OCI-LY3 (cell line): Measurements from ENCODE around the gene RNASE4.

Experiments
- H2AFZ ChIP-seq: fragments of 200-600, 300-600 bp; shearing (Covaris generic); 2 replicates; pipeline ENCODE4 v1.6.0; 2014; ENCODE audit warnings: antibody characterized with exemption, low read depth, low read length
- H3K27ac ChIP-seq: fragments of 200-600, 300-600 bp; sonication (generic); 2 replicates; pipeline ENCODE4 v1.5.1; 2014; ENCODE audit warnings: mild to moderate bottlenecking, low read length, moderate library complexity, mixed read lengths
- H3K27me3 ChIP-seq: fragments of 200-600, 300-600 bp; sonication (generic); 2 replicates; pipeline ENCODE4 v1.6.1; 2014; ENCODE audit warnings: low read depth, low read length, mixed read lengths
- H3K36me3 ChIP-seq: fragments of 200-600, 300-600 bp; sonication (generic); replicated peaks from 2 replicates; pipeline ENCODE3; 2014; ENCODE audit warnings: low read depth, low read length, mixed read lengths
- H3K4me1 ChIP-seq: fragments of 300-600, 200-600 bp; sonication (generic); 2 replicates; pipeline ENCODE4 v1.6.1; 2014; ENCODE audit warnings: low read length, mixed read lengths
- H3K4me2 ChIP-seq: fragments of 200-600, 300-600 bp; sonication (generic); 2 replicates; pipeline ENCODE4 v1.6.1; 2014; ENCODE audit warnings: low read length, mixed read lengths
- H3K4me3 ChIP-seq: fragments of 300-600, 200-600 bp; sonication (generic); 2 replicates; pipeline ENCODE4 v1.5.1; 2014; ENCODE audit warnings: antibody characterized with exemption, mild to moderate bottlenecking, low read length, moderate library complexity
- H3K79me2 ChIP-seq: fragments of 300-600, 200-600 bp; shearing (Covaris generic); 2 replicates; pipeline ENCODE4 v1.6.1; 2014; ENCODE audit warnings: mild to moderate bottlenecking, low read length, mixed read lengths
- H3K9ac ChIP-seq: fragments of 300-600, 200-600 bp; shearing (Covaris generic); 2 replicates; pipeline ENCODE4 v1.6.0; 2014; ENCODE audit warnings: mild to moderate bottlenecking, low read length, moderate library complexity
- H3K9me3 ChIP-seq: fragments of 200-600, 300-600 bp; shearing (Covaris generic); 2 replicates; pipeline ENCODE4 v1.6.1; 2014; ENCODE audit warnings: low read length, mixed read lengths; ENCODE audit not compliant: insufficient read depth
- H4K20me1 ChIP-seq: fragments of 200-600, 300-600 bp; sonication (generic); 2 replicates; pipeline ENCODE4 v1.6.1; 2016; ENCODE audit warnings: low read length, mixed read lengths; ENCODE audit not compliant: insufficient read depth
- CTCF ChIP-seq: fragments of 200-600, 300-600 bp; sonication (generic); IDR thresholded peaks from 2 replicates; pipeline ENCODE4 v1.5.1; 2014; ENCODE audit warnings: antibody characterized with exemption, low read length, low read depth
- EZH2phosphoT487 ChIP-seq: fragments of 200-600 bp; shearing (Covaris generic); IDR thresholded peaks from 2 replicates; pipeline ENCODE4 v1.6.1; 2018; ENCODE audit warnings: antibody characterized with exemption, mixed run types, low read depth

The RNASE4 gene

DNA sequence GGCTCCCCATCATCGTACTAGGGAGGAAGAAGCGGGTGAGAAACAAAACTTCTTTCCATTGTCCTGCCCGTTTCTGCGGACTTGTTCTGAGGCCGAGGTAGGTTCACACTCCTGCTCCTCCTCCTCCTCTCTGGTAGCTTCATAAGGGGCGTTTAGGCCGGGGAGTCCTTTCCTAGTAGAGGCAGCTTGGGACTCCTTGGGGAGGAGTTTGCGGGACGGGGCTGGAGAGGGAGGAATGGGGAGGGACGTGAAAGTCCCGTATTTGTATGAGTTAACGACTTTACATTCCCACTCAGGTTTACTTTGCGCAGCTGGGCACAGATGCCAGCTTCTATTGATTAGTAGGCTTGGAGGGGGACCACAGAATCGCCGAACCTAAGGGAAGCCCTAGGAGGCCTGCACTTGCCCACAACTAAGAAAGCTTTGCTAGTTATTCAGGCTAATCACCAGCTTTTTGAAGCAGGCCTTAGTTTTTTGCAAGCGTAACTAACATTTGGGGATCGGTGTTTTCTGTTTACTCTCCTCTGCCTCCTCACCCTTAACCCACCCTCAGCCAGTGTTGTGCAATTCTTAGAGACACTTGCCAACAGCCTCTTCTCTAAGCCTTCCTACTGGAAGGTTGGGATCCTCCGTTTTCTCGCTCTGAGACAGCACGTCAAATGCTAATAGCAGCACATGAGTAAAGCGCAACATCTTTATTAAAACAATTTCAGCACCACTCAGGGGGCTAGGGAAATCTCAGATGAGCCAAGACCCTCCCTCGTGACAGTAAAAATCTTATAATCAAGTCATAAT lies 499 bp downstream of the RNASE4 start:
- Histone ChIP-seq H3K9me3 (no peaks in the 10 kb centered on the region), H3K4me3 (peak overlapping the region; percentile 97), H3K4me1 (peaks cover 5% of the 10 kb centered on the region; the same call in 1 of the 2 replicates), H3K79me2 (no peaks in the 10 kb centered on the region), H3K36me3 (no peaks in the 10 kb centered on the region), H3K9ac (peak overlapping the region; percentile 99), H4K20me1 (no peaks in the 10 kb centered on the region), H2AFZ (peak overlapping the region; percentile 90), H3K27me3 (no peaks in the 10 kb centered on the region), H3K27ac (peak overlapping the region; percentile 98), H3K4me2 (peak overlapping the region; percentile 93)
- TF ChIP-seq CTCF (0 out of 2 replicates have a peak, but pooled peaks have one; percentile 2), EZH2phosphoT487 (no peak)

- peaks cover 15% of the 10 kb centered on the region for H3K4me1 ChIP-seq
- H3K9ac ChIP-seq: no peak overlapping the region
- no peaks in the 10 kb centered on the region for H4K20me1 ChIP-seq
- no peak overlapping the region for H2AFZ ChIP-seq
- H3K4me3 ChIP-seq: no peak overlapping the region
- no peak overlapping the region for H3K4me2 ChIP-seq
- no peaks in the 10 kb centered on the region for H3K36me3 ChIP-seq
- H3K27ac ChIP-seq: no peak overlapping the region
- no peaks in the 10 kb centered on the region for H3K27me3 ChIP-seq
- no peaks in the 10 kb centered on the region for H3K9me3 ChIP-seq
- TF ChIP-seq EZH2phosphoT487 (no peak), CTCF (no peak)
- no peaks in the 10 kb centered on the region for H3K79me2 ChIP-seq
These were observed 2.2 kb downstream of the RNASE4 start for GRCh38 chr14:20686386-20687143.

GRCh38 chr14:20687362-20688166 lies 3.2 kb downstream of the RNASE4 start:
- Histone ChIP-seq H3K4me2 (no peak overlapping the region), H3K36me3 (no peaks in the 10 kb centered on the region), H3K27me3 (no peaks in the 10 kb centered on the region), H3K4me3 (no peak overlapping the region), H4K20me1 (no peaks in the 10 kb centered on the region), H3K9ac (no peak overlapping the region), H3K9me3 (no peaks in the 10 kb centered on the region), H3K79me2 (no peaks in the 10 kb centered on the region), H2AFZ (no peak overlapping the region), H3K4me1 (peaks cover 20% of the 10 kb centered on the region), H3K27ac (no peak overlapping the region)
- TF ChIP-seq EZH2phosphoT487 (no peak), CTCF (no peak)
